Measurements from ENCODE around the gene VAV1.

The VAV1 gene

GRCh38 chr19:6891761-6892385 lies 119.4 kb downstream of the VAV1 start:
- no peak for DNase-seq (ENCODE audit: low read depth, low spot score)

- no peak for DNase-seq (ENCODE audit: low read depth, low spot score)
Observed at GRCh38 chr19:6894313-6894712, 121.8 kb downstream of the VAV1 start.

GRCh38 chr19:6903446-6903845 lies 130.9 kb downstream of the VAV1 start:
- DNase-seq (ENCODE audit: low read depth, low spot score), result no peak

GRCh38 chr19:6906559-6907060 lies 134.1 kb downstream of the VAV1 start:
- DNase-seq (ENCODE audit: low read depth, low spot score), result no peak
